Stimulated activated CD4-positive, alpha-beta T cell treated with anti-CD3 and anti-CD28 coated beads, Interleukin-12 subunit alpha, Interleukin-12 subunit beta, amount 100 ng/mL, for 48 hours (primary cell): ENCODE results near the gene S100Z.
A peak's percentile ranks its signal among the peaks of the same experiment; 100 is the strongest.
"Not testable (repeated sequence)": the region's sequence is repeated elsewhere in the genome, so short reads cannot be mapped to it uniquely, and the experiment has no call there.

Experiments used
- DNase-seq, 3 donors: peaks; one replicate each; pipeline ENCODE4 v3.0.0-alpha.2; 2020; ENCODE audit warnings: low read depth in 2 of 3, low spot score in 1 of 3

S100Z gene

DNA sequence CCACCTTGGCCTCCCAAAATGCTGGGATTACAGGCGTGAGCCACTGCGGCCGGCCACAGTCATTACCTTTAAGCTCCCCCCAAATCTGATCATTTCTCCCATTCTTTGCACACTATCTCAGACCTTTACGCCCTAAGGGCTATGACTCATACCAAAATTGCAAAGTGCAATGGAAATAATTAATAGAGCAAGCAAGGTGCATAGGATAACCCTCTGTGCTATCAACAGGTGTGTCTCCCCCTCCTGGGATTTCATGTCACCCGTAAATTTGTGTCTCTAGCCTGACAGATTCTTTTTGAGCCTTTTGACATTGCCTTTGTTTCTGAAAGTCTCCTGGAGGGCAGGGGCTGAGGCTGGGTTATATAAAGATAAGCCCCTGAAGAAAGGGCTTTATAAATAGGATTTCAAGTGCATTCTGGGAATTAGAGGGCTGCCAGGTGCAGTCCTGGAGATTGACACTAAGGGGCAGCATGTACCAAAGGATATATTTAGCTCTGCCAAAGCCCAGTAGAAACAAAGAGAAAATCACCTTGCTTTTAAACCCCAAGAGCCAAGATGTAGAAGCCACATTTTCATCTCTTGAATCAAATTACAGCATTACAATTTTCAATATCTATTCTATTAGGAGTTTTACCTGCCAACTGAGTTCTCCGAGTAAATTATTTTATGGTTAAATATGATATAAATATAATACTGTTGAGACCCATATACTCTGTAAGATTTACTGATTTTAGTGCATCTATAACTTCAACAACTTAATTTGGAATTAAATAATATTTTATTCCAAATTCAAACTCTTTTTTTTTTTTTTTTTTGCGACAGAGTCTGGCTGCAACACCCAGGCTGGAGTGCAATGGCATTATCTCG lies 18.2 kb downstream of the S100Z start:
- DNase-seq, result peak; percentile 20 to 62 (median 20)

- DNase-seq, result no peak
These were observed 20.2 kb downstream of the S100Z start for GRCh38 chr5:76870046-76870445.

- no peak for DNase-seq
These were observed 24.3 kb downstream of the S100Z start for GRCh38 chr5:76874088-76874581.

GRCh38 chr5:76888733-76889300 lies 39.0 kb downstream of the S100Z start:
- DNase-seq, result no peak

GRCh38 chr5:76893294-76893693 lies 43.5 kb downstream of the S100Z start:
- no peak for DNase-seq

DNA sequence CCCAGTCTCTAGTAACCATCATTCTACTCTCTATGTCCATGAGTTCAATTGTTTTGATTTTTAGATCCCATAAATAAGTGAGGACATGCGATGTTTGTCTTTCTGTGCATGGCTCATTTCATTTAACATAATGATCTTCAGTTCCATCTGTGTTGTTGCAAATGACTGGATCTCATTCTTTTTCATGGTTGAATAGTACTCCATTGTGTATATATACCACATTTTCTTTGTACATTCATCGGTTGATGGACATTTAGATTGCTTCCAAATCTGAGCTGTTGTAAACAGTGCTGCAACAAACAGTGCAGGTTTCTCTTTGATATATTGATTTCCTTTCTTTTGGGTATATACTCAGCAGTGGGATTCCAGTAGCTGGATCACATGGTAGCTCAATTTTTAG lies 46.4 kb downstream of the S100Z start:
- DNase-seq, result no peak

GRCh38 chr5:76901522-76901921 lies 51.7 kb downstream of the S100Z start:
- DNase-seq, result no peak

- DNase-seq, result no peak
These were observed 58.4 kb downstream of the S100Z start for GRCh38 chr5:76908166-76908565.

- DNase-seq, result not testable (repeated sequence)
These were observed 60.6 kb downstream of the S100Z start for GRCh38 chr5:76910344-76910933.

DNA sequence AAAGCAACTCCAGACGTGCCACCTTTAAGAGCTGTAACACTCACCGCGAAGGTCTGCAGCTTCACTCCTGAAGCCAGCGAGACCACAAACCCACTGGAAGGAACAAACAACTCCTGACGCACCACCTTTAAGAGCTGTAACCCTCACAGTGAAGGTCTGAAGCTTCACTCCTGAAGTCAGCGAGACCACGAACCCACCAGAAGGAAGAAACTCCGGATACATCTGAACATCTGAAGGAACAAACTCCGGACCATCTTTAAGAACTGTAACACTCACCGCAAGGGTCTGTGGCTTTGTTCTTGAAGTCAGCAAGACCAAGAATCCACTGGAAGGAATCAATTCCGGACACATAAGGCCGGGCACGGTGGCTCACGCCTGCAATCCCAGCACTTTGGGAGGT lies 64.9 kb downstream of the S100Z start:
- not testable (repeated sequence) for DNase-seq

DNA sequence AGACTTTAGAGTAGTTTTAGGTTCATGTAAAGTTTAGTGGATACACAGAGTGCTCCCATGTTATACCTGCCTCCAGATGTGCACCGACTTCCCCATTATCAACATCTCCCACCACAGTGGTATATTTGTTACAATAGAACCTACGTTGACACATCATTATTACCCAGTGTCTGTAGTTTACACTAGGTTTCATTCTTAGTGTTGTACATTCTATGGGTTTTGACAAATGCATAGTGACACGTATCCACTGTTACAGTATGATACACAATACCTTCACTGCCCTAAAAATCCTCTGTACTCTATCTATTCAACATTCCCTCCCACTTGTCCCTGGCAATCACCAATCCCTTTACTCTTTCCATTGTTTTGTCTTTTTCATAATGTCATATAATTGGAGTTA lies 68.7 kb downstream of the S100Z start:
- DNase-seq, result no peak

DNA sequence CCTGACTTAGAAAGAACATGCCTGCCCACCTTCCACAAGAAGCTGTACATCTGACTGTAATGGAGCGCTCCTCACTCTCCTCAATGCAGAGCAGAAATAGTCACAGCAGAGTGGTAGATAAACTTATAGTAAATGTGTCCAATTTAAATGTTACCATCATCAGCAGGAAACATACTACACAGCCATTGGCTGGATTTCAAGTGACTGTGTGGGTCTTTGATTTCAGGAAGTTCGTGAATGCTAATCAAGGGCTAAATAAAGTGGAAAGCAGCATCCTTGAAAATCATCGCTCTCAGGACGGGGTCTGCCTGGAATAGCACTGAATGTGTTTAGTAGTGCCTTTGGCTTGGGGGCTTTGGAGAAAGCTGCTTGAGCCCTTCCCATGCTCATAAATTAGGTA lies 70.7 kb downstream of the S100Z start:
- DNase-seq, result no peak

DNA sequence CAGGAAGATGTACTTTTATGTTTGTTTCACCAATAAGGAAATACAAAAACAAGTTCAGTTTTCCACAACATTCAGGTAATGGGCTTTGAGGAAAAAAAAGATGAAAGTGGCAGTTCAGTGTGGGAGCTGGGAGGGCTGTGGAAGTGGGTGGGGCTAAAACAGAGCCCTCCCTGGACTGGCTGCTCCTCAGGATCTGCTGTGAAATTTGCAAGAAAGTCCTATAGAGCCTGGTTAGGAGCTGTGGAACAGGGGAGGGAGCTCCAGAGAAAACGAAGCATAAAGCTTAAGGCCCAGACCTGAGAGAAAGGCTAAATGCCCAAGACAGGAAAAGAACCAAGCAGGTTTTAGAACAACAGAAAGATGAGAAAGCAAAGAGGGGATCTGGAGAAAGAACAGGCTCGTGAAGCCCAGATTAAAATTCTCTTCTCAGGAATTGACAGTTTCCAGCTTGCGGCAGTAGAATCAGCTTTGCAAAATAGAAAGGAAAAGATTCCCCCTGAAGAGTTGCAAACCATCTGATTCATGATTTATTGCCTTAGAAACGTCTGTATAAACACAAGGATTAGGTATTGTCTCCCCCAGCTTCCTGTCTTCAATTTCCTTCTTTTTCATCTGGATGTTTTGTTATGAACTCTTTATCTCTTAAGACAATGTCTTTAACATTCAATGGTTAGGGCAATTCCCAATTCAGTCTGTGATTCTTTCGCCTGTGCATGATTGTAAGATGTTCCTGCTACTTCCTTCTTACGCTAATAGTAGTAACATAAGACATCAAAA lies 76.7 kb downstream of the S100Z start:
- no peak for DNase-seq

- no peak for DNase-seq
These were observed 78.1 kb downstream of the S100Z start for GRCh38 chr5:76927961-76928360.

- no peak for DNase-seq
These were observed 80.3 kb downstream of the S100Z start for GRCh38 chr5:76930083-76930482.

- no peak for DNase-seq
These were observed 88.4 kb downstream of the S100Z start for GRCh38 chr5:76938177-76938576.

DNA sequence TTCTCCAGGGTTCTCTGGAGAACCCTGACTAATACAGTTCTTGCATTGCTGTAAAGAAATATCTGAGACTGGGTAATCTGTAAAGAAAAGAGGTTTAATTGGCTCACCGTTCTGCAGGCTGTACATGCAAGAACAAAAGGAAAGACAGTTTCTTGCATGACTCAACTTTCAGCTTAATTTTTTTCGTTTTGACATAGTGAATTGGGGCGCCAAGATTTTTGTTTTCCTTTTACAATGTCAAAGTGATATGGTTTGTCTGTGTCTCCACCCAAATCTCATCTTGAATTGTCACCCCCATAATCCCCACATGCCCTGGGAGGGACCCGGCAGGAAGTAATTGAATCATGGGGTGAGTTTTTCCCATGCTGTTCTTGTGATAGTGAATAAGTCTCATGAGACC lies 91.2 kb downstream of the S100Z start:
- DNase-seq, result no peak

- no peak for DNase-seq
These were observed 91.6 kb downstream of the S100Z start for GRCh38 chr5:76941442-76941841.

GRCh38 chr5:76942581-76942980 lies 92.8 kb downstream of the S100Z start:
- no peak for DNase-seq

DNA sequence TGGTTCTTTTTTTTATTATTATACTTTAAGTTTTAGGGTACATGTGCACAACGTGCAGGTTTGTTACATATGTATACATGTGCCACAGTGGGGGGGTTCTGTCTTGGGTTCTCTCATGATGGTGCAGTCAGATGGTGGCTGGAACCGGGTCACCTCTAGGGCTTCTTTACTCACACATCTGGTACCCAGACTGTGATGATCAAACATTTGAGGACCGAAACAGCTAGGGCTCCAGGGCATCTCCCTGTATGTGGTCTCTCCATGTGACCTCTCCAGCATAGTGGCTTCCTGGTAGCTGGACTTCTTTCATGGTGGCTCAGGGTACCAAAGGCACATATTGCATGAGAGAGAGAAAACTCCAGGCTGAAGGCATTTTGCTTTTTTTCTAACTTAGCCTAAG lies 93.2 kb downstream of the S100Z start:
- DNase-seq, result no peak

DNA sequence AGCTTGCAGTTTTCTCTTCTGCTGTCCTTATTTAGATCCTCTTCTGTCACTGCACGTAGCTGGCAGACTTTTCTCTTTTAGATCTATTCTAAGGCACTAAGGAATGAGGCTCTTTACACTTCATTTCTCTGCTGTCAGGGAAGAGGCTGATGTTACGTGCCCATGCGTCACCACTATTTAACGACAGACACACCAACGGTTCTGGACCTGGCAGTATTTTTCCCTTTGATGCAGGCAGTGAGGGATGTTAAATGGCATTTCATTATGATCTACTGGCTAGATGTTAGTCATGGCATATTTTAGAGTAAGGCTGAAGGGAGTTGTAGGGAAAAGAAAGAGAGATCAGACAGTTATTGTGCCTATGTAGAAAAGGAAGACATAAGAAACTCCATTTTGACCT lies 94.8 kb downstream of the S100Z start:
- no peak for DNase-seq
